ENCODE data around the gene DLK1.

The DLK1 gene

GRCh38 chr14:100780246-100780645, 53.6 kb downstream of the DLK1 start:
- no peak for DNase-seq

GRCh38 chr14:100780646-100781355, 54.1 kb downstream of the DLK1 start:
- DNase-seq: no peak

DNA sequence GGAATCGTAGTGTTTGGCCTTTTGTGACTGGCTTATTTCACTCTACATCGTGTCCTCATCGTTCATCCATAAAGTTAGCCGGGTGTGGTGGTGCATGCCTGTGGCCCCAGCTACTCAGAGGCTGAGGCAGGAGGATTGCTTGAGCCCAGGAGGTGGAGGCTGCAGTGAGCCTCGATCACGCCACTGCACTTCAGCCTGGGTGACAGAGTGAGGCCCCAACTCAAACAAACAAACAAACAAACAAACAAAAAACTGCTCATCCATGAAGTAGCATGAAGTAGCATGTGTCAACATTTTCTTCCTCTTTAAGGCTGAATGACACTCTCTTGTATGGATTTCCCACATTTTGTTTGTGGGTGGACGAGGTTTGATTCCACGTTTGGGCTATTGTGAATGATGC, 55.3 kb downstream of the DLK1 start:
- no peak for DNase-seq

DNA sequence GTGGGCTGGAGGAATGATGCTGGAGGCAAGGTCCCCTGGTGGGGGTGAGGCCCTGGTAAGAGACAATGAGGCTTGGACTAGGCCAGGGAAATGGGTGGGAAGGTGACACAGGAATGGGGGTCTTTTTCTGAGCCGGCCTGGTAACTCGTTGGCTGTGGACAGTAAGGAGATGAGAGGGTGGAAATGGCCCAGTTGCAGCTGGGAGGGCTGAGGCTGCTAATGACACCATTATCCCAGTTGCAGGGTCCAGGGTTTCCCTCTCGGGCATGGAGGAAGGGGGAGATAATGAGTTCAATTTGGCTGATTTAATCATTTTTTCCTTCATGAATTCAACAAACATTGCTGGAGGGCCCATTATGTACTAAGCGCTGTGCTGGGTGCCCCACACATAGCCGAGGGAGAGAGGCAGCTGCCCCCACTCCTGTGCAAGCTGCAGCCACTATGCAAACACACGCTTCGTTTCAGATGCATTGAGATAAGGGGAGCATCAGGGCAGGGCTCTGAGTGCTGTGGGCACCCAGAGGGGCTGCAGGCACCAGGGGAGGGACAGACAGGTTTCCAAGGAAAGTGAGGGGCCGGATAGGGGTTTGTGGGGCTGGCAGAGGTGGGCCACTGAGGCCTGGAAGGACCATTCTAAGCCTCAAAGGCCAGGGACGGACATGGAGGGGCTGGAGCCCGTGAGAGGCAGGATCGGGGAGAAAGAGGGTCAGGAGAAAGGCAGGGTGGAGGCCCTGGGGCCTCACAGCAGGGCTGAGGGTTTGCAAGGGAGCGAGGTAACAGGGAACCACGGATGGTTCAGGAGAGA, 56.0 kb downstream of the DLK1 start:
- no peak for DNase-seq

DNA sequence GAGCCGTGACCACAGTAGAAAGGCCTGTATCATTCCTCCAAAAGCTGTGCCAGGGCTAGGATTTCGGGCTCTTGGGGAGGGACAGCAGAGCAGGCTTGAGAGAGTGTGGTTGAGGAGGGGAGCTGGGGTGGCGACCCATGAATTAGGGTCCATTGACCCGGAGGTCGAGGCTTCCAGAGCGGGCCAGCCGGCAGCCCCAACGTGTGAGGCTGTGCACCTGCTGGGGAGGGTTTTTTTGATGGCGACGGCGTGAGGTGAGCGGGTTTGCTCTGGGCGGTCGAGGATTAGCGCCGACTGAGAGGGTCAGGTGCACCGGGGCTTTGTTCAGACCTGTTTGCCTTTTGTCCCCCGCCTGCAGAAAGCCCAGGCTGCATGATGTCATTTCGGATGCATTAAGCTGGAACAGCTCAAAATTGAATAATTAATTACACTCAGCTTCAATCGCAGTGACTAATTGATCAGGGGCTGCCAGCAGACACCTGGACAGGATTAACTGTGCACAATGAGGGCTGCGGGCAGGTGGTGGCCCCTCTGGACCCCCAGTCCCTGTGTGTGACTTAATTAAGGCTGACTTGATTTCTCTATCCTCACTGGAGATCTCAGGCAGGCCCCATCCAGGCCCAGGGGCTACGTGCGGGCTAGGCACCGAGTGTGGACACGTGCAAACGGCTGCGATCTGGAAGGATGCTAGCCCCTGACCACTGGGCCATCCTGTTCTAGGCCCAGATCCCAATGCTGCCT, 57.1 kb downstream of the DLK1 start:
- DNase-seq: no peak

DNA sequence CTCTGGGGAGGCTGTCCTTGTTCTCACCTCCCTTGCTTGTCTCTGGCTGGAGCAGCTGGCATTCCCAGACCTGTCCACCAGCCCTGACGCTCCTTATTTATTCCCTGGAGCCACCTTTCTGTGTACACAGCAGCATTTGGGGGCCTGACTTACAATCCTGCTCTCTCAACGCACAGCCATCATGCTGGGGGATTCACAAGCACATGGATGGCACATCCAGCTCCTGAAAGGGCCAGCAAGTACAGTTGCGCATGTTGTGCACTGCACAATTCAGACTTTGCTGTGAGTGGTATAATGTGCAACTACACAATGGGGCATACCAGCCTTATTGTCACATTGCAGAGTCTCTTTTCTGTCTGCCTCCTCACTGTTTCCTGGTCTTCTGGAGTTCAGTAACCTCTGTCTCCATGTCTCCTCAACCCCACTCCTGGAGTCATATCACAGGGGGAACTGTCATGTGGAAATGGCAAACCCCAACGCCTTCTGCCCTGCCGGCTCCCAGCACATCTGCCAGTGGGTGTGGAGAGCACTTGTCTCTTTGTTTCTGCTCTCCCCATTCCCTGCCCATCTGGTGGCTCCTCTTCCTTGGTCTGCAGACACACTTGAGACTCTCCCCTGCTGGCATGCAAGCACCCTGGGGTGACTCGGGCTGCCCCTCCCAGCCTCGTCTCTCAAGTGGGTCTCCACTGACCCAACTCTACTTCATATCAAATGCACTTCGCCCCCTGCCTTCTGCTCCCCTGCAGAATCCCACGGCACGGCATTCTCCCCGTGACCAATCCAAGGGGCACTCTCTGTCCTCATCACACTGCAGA, 58.0 kb downstream of the DLK1 start:
- DNase-seq: no peak

GRCh38 chr14:100785338-100785615, 58.6 kb downstream of the DLK1 start:
- no peak for DNase-seq

- no peak for DNase-seq
These were observed 58.9 kb downstream of the DLK1 start for GRCh38 chr14:100785626-100786025.

GRCh38 chr14:100786131-100786530, 59.4 kb downstream of the DLK1 start:
- DNase-seq: no peak

DNA sequence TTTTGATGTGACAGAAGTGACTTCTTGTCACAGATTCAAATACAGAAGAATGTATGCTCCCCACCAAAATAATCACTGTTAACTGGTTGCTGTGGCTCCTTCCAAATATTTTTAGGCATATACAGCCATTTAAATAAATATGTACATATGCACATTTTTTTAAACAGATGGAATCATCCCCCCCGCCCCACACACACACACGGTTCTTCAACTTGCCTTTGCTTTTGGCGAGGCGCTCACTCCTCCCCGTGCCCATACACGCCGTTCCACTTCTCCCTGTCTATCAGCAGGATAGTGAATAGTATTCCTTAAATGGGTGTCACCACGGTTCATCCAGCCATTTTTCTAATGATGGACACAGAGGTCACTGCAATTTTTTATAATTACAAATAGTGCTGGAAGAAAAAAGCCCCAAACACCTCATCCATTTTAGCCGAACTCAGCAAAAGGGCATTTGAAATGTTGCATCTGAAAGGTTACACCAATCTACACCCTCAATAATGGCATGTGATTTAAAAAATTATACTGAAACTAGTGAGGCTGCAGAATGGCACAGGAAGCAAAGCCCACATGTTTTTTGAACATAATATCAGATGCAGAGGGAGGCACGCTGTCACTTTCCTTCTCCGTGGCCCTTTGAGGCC, 60.0 kb downstream of the DLK1 start:
- no peak for DNase-seq

DNA sequence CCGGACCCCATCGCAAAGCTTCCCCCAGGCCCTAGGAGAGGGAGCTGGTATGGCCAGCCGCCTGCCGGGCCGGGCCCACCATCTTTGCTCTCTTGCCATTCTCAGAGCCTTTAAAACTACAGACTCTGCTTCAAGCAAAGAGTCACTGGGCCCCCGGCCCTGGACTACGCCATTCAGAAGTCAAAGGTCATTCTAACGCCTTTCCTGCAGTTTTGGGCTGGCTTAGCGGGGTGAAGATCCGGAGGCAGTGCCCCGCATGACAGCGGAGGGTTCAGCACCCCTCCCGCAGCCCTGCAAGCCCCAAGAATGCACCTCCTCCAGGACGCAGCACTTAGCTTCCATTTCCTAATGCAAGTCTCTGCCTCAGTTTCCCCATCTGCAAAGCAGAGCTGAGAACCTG, 61.0 kb downstream of the DLK1 start:
- DNase-seq: no peak
